Endothelial cell (in vitro differentiated cells): Measurements from ENCODE around the gene TMEM212. TPM values are rescaled to one million over a fixed set of nuclear protein-coding genes. Genes with fewer than 3 reads are reported as not detected.

Experiments used
- DNase-seq: peaks from one replicate; pipeline ENCODE4 v3.0.0; 2021; ENCODE audit warnings: low spot score
- H3K27ac Mint-ChIP-seq: one replicate; pipeline ENCODE4 v1.8.0; 2021; ENCODE audit warnings: mixed read lengths, inconsistent platforms; ENCODE audit not compliant: unreplicated experiment
- H3K27me3 Mint-ChIP-seq: one replicate; pipeline ENCODE4 v1.8.0; 2021; ENCODE audit warnings: mild to moderate bottlenecking, moderate library complexity, mixed read lengths, inconsistent platforms; ENCODE audit not compliant: unreplicated experiment
- H3K36me3 Mint-ChIP-seq: one replicate; pipeline ENCODE4 v1.8.0; 2021; ENCODE audit warnings: mild to moderate bottlenecking, low read depth, mixed read lengths, inconsistent platforms; ENCODE audit not compliant: unreplicated experiment
- H3K4me1 Mint-ChIP-seq: one replicate; pipeline ENCODE4 v1.8.0; 2021; ENCODE audit warnings: mild to moderate bottlenecking, mixed read lengths, inconsistent platforms; ENCODE audit not compliant: unreplicated experiment
- H3K4me3 Mint-ChIP-seq: one replicate; pipeline ENCODE4 v1.8.0; 2021; ENCODE audit warnings: mild to moderate bottlenecking, mixed read lengths, inconsistent platforms; ENCODE audit not compliant: unreplicated experiment
- H3K9me3 Mint-ChIP-seq: one replicate; pipeline ENCODE4 v1.8.0; 2021; ENCODE audit warnings: mixed read lengths, inconsistent platforms; ENCODE audit not compliant: unreplicated experiment
- total RNA-seq: library from RNA; stranded (reverse); fragmentation: NEBNext Ultra II Directional; extraction: Animal tissue kit (Norgen Biotek cat#: 25700); gene quantifications from one replicate; pipeline ENCODE4 v1.2.1, GENCODE V29; 2021; ENCODE audit not compliant: unreplicated experiment
- TF ChIP-seq, protein P1 (sequence below): fragments of 200-600 bp; sonication (generic); IDR thresholded peaks from one replicate; pipeline ENCODE4 v1.5.0; 2021; ENCODE audit warnings: antibody characterized with exemption; ENCODE audit not compliant: unreplicated experiment

Gene TMEM212
- total RNA-seq, 1 donor from 2014 or later: not detected

DNA sequence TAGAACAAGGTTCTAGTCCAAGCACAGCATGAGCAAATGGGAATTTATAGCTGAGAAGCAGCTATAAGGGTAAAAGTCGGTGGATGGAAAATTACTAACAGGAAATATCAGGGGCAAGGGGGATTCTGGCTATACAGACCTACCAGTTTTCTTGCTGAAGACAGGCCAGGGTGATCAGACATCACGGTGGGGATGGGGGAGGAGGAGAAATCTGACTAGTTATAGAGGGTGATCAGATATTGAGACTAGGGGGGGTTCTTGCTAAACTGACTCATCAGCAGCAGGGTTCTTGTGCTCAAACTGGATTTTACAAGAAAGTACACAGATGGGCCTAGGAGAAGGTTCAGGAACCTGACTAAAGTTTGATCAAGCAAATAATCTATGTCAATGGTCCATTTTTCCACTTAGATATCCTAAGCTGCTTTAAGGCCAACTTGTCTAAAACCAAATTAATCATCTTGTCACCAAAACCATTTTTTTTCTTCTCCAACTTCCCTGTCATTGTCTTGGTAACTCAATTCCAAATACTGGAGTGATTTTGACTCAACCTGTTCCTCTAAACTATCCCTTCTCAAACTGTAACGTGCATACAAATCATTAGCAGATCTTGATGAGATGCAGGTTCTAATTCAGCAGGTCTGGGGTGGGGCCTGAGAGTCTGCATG lies 4.6 kb downstream of the TMEM212 start:
- peaks cover 5% of the 10 kb centered on the region for H3K4me1 Mint-ChIP-seq

DNA sequence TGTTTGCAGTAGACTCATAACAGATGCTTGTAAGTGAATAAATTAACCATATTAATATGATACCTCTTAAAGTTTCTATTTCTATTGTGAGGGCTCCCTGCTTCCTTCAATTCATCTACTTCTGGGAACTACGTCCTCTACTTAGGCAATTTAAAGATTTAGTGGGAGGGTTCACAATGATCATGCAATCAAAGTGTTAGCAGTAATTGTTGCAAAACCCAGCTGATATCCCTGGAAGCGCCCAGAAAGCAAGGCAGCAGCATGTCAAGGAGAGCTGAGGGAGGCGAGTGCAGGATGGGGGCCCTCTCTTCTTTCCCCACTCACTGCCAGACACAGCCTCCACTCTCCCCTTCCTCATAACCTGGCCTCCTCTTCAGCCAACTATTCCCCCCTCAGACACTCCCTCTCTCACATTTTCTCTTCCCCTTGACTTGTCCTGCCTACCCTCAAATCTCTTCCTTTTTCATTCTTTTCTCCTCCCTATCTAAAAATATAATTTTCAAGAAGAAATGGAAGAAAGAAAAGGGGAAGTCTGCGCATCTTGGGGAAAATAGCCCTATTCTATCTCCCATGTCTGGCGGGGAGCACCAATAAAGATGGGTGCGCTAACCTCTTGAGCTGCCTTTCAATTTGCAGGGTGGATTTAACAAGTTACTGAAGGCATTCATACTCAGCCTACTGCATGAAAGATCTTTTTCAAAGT lies 6.6 kb downstream of the TMEM212 start:
- TF ChIP-seq, protein P1, sequence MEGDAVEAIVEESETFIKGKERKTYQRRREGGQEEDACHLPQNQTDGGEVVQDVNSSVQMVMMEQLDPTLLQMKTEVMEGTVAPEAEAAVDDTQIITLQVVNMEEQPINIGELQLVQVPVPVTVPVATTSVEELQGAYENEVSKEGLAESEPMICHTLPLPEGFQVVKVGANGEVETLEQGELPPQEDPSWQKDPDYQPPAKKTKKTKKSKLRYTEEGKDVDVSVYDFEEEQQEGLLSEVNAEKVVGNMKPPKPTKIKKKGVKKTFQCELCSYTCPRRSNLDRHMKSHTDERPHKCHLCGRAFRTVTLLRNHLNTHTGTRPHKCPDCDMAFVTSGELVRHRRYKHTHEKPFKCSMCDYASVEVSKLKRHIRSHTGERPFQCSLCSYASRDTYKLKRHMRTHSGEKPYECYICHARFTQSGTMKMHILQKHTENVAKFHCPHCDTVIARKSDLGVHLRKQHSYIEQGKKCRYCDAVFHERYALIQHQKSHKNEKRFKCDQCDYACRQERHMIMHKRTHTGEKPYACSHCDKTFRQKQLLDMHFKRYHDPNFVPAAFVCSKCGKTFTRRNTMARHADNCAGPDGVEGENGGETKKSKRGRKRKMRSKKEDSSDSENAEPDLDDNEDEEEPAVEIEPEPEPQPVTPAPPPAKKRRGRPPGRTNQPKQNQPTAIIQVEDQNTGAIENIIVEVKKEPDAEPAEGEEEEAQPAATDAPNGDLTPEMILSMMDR: no peak
- Mint-ChIP-seq H3K36me3 (peaks cover 7% of the 10 kb centered on the region), H3K9me3 (no peaks in the 10 kb centered on the region), H3K4me3 (no peak overlapping the region), H3K27ac (no peak overlapping the region), H3K27me3 (peaks cover 2% of the 10 kb centered on the region), H3K4me1 (peaks cover 2% of the 10 kb centered on the region)
- no peak for DNase-seq

More for the DNA sequence above, 4.6 kb downstream of the TMEM212 start:
- no peaks in the 10 kb centered on the region for H3K9me3 Mint-ChIP-seq
- H3K36me3 Mint-ChIP-seq: peaks cover 4% of the 10 kb centered on the region
- H3K4me3 Mint-ChIP-seq: no peak overlapping the region
- no peak overlapping the region for H3K27ac Mint-ChIP-seq
- no peak for DNase-seq
- TF ChIP-seq, protein P1: no peak
- H3K27me3 Mint-ChIP-seq: peaks cover 2% of the 10 kb centered on the region

DNA sequence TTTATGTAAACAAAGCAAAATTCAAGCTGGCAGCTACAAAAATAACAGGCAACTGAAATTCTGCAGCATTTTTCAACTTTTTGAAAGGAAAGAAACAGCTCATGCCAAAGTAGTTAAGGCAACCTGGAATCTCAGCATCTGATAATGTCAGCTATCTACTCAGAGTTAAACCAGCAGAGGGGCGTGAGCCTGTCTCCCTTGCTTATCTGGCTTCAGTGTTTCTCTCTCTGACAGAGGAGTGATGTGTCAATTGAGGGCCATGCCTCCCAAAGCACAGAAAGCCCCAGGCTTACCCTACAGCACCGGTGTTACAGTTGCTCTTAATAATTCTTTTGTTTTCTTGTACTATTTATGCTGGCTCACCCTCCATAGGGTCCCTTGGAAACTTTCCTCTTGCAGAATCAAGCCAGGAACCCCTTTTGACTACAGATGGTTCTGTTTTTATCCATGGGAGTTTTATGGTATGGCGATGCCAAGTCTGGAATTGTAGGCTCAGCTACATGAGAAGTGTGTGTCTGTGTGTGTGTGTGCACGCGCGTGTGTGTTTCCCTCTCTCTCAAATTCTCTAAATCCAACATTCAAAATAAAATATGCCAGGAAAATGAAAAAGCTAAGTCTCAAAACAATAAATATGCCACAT lies 7.3 kb downstream of the TMEM212 start:
- Mint-ChIP-seq H3K36me3 (peaks cover 7% of the 10 kb centered on the region), H3K4me3 (no peak overlapping the region), H3K4me1 (peaks cover 2% of the 10 kb centered on the region), H3K27ac (no peak overlapping the region), H3K9me3 (no peaks in the 10 kb centered on the region), H3K27me3 (peaks cover 2% of the 10 kb centered on the region)
- no peak for DNase-seq
- TF ChIP-seq, protein P1: no peak

GRCh38 chr3:171850960-171851659 lies 8.0 kb downstream of the TMEM212 start:
- Mint-ChIP-seq H3K27ac (no peak overlapping the region), H3K36me3 (peaks cover 7% of the 10 kb centered on the region), H3K27me3 (peaks cover 2% of the 10 kb centered on the region), H3K4me3 (no peak overlapping the region), H3K4me1 (peaks cover 2% of the 10 kb centered on the region), H3K9me3 (no peaks in the 10 kb centered on the region)
- DNase-seq: no peak
- TF ChIP-seq, protein P1: no peak
